Stimulated activated CD4-positive, alpha-beta T cell treated with anti-CD3 and anti-CD28 coated beads, Interleukin-4, amount 100 ng/mL, for 1 hour (primary cell): ENCODE measurements around the gene PLEKHG4B.
"Not testable (repeated sequence)": the region's sequence is repeated elsewhere in the genome, so short reads cannot be mapped to it uniquely, and the experiment has no call there.

Experiments used
- DNase-seq: peaks from one replicate; pipeline ENCODE4 v3.0.0-alpha.2; 2020

The PLEKHG4B gene, protein sequence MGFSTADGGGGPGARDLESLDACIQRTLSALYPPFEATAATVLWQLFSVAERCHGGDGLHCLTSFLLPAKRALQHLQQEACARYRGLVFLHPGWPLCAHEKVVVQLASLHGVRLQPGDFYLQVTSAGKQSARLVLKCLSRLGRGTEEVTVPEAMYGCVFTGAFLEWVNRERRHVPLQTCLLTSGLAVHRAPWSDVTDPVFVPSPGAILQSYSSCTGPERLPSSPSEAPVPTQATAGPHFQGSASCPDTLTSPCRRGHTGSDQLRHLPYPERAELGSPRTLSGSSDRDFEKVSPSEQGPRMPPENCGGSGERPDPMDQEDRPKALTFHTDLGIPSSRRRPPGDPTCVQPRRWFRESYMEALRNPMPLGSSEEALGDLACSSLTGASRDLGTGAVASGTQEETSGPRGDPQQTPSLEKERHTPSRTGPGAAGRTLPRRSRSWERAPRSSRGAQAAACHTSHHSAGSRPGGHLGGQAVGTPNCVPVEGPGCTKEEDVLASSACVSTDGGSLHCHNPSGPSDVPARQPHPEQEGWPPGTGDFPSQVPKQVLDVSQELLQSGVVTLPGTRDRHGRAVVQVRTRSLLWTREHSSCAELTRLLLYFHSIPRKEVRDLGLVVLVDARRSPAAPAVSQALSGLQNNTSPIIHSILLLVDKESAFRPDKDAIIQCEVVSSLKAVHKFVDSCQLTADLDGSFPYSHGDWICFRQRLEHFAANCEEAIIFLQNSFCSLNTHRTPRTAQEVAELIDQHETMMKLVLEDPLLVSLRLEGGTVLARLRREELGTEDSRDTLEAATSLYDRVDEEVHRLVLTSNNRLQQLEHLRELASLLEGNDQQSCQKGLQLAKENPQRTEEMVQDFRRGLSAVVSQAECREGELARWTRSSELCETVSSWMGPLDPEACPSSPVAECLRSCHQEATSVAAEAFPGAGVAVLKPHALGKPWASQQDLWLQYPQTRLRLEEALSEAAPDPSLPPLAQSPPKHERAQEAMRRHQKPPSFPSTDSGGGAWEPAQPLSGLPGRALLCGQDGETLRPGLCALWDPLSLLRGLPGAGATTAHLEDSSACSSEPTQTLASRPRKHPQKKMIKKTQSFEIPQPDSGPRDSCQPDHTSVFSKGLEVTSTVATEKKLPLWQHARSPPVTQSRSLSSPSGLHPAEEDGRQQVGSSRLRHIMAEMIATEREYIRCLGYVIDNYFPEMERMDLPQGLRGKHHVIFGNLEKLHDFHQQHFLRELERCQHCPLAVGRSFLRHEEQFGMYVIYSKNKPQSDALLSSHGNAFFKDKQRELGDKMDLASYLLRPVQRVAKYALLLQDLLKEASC (N-terminal part only)

DNA sequence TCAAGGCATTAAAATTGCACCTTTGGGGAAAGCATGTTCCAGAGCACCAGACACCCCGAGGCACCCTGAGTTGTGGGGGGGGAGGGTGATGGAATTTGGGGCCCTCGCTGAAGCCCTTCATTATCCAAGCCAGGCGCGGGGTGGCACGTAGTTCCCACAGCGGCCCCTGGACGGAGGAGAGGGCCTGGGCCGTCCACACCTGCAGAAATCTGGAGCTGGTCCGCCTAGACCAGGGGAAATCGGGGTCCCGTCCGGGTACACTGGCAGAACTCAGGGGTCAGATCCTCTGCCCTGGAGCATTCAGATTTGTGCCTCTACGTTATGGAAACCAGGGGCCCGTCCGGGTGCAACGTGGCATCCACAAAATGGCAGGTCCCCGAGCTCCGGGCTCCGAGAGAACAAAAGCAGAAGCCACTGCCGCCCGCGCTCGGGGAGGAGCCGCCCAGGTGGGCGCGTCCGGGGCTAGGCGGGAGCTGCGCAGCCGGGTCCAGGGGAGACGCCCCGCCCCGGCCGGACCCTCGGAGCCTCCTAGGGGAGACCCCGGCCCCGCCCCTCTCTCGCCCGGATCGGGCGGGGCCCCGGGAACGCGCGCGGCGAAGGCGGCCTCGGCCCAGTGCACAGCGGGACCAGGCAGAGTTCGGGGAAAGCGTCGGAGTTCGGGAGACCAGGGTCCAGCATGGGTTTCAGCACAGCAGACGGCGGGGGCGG, at the start of gene PLEKHG4B:
TSS of gene PLEKHG4B (plus strand) at position 613 of the 708 bp plus-strand sequence. CDS start at position 677, 64 bp downstream.
- DNase-seq = no peak

- no peak for DNase-seq
Observed at GRCh38 chr5:42250-42649, 49.7 kb upstream of the PLEKHG4B start.

DNA sequence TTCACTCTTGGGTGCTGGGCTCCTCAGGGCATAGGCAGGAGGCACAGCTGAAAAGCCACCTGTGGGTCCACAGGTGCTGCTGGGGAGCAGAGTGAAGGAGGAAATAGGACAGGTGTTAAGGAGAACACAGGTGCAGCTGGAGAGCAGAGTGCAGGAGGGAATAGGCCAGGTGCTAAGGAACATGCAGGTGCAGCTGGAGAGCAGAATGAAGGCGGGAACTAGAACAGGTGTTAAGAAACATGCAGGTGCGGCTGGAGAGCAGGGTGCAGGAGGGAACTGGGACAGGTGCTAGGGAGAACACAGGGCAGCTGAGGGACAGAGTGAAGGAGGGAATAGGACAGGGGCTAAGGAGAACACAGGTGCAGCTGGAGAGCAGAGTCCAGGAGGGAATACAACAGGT, 43.8 kb upstream of the PLEKHG4B start:
- no peak for DNase-seq

DNA sequence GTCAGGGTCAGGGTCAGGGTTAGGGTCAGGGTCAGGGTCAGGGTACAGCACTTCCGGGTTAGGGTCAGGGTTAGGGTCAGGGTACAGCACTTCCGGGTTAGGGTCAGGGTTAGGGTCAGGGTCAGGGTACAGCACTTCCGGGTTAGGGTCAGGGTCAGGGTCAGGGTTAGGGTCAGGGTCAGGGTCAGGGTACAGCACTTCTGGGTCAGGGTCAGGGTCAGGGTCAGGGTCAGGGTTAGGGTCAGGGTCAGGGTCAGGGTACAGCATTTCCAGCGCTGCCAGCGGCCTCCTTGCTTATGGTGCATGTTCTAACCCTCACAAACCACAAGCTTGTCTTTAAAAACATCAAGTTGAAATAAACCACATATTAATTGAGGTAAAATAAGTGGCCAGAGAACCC, 42.4 kb upstream of the PLEKHG4B start:
- DNase-seq = not testable (repeated sequence)

DNA sequence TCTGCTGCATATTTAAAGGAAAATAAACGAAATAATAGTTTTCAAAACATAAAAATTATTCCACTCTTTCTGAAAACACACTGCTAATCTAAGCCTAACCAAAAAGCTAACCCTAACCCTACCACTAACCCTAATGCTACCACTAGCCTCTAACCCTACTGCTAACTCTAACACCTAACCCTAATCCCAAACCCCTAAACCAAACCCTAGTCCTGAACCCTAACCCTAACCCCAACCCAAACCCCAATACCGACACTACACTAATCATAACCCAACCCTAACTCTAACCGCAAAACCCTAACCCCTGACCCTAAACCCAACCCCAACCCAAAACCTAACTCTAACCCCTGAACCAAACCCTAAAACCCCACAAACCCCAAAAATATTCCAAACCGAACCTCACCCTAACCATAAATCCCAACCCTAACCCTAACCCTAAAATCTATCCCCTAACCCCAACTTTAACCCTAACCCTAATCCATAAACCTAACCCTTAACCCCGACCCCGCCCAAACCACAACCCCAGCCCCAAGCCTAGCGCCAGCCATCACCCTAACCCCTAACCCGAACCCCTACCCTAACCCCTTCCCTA, 41.9 kb upstream of the PLEKHG4B start:
- no peak for DNase-seq

DNA sequence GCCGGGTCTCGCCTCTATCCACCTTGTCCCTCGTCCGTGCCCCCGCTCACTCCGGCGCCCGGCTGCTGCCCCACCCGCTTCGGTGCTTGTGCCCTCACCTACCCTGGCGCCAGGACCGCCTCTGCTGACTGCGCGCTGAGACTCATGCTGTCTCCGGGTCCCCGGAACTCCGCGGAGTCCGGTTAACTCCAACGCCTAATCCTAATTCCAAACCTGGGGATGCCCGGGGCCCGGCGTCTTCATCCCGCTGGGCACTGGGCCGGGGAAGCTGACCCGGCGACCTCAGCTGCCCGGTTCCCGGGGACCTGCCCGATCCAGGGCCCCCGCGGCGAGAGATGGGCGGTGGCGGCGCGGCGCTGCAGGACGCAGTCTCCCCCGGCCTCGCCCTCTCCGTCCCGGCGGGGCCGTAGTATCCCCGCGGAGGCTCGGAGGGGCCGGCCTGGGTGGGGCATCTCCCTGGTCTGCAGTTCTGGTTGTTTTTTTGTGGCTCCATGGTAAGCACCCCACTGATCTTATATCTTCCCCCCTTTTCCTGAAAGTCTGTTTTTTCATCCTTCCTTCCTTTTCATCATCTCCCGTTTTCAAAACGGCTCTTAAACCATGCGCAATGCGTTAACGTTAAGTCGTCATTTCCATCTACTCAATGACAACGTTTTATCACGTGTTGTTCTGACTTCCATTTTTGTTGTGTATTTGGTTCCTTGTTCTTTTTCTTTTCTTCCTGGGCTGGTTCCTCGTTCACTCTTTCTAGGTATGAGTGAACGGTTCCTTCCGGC, 41.1 kb upstream of the PLEKHG4B start:
- no peak for DNase-seq

GRCh38 chr5:51500-51823, 40.5 kb upstream of the PLEKHG4B start:
- DNase-seq = no peak

GRCh38 chr5:53381-54174, 38.4 kb upstream of the PLEKHG4B start:
- peak; percentile 44 for DNase-seq

- no peak for DNase-seq
Observed at GRCh38 chr5:54175-54730, 37.7 kb upstream of the PLEKHG4B start.

- DNase-seq = no peak
Observed at GRCh38 chr5:54876-55569, 36.9 kb upstream of the PLEKHG4B start.

DNA sequence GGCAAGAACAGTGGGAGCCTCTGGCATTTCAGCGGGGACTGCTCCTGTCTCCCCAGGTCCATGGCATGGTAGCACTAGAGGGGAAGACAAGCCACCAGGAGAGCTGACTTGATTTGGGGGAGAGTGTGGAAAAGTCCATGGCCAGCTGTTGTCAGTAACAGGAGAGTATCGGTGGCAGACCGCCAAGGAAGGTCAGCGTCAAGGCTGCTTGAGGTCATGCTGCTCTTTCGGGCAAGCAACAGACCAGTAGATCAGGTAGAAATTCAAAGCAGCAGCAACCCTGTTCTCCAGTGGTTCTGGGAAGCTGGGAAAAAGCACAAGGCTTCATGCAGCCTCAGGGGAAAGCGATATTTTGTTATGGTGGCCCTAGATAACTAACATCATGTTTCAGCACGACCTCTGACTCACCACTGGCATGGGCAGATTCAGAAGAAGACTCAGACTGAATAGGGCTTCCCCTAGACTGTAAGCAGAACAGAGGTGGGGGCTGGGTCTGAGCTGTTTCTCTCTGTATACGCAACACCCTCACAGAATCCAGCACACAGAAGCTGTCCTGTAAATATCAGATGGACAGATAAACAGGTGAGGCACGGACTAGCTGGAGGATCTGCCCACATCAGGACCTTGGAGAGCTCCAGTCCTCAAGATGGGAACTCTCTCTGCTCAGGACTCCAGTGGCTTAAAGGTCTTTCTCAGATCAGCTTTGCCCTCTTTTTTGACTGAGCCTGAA, 35.2 kb upstream of the PLEKHG4B start:
- DNase-seq = no peak

DNA sequence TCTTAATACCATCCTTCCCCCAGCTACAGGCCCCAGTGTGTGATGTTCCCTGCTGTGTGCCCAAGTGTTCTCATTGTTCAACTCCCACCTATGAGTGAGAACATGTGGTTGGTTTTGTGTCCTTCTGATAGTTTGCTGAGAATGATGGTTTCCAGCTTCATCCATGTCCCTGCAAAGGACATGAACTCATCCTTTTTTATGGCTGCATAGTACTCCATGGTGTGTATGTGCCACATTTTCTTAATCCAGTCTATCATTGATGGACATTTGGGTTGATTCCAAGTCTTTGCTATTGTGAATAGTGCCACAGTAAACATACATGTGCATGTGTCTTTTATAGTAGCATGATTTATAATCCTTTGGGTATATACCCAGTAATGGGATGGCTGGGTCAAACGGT, 31.7 kb upstream of the PLEKHG4B start:
- not testable (repeated sequence) for DNase-seq

DNA sequence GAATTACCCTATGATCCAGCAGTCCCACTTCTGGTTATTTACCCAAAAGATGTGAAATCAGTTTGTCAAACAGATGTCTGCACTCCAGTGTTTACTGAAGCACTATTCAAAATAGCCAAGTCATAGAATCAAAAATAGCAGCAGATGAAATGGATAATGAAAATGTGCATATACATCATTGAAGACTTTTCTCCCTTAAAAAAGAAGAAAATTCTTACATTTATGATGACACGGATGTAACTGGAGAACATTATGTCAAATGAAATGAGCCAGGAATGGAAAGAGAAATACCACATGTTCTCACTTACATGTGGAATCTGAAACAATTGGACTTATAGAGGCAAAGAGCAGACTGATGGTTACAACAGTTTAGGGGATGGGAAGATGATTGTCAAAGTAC, 21.5 kb upstream of the PLEKHG4B start:
- DNase-seq = no peak

DNA sequence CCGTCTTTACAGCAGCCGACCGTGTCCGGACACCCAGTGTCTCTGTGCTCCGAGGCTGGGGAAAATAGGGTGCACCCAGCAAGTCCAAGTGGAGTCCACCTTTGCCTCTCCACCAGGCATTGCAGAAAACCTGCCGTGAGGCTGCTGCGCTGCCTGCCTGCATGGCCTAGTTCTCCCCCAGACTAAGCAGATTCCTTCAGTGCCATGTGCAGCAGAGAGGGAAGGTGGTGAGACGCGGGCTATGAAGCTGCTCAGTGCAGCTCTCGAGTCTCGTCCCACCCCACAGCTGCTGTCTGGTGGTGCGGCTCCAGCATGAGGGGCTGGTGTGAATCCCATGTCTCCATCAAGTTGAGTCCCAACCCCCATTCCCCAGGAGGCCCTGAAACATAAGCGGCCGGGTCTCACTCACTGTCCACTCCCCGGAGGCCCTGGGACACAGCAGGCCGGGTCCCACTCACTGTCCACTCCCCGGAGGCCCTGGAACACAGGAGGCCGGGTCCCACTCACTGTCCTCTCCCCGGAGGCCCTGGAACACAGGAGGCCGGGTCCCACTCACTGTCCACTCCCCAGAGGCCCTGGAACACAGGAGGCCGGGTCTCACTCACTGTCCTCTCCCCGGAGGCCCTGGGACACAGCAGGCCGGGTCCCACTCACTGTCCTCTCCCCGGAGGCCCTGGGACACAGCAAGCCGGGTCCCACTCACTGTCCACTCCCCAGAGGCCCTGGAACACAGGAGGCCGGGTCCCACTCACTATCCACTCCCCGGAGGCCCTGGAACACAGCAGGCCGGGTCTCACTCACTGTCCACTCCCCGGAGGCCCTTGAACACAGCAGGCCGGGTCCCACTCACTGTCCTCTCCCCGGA, 19.4 kb upstream of the PLEKHG4B start:
- DNase-seq = not testable (repeated sequence)

DNA sequence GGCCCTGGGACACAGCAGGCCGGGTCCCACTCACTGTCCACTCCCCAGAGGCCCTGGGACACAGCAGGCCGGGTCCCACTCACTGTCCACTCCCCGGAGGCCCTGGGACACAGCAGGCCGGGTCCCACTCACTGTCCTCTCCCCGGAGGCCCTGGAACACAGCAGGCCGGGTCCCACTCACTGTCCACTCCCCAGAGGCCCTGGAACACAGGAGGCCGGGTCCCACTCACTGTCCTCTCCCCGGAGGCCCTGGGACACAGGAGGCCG, 18.9 kb upstream of the PLEKHG4B start:
- DNase-seq = not testable (repeated sequence)

DNA sequence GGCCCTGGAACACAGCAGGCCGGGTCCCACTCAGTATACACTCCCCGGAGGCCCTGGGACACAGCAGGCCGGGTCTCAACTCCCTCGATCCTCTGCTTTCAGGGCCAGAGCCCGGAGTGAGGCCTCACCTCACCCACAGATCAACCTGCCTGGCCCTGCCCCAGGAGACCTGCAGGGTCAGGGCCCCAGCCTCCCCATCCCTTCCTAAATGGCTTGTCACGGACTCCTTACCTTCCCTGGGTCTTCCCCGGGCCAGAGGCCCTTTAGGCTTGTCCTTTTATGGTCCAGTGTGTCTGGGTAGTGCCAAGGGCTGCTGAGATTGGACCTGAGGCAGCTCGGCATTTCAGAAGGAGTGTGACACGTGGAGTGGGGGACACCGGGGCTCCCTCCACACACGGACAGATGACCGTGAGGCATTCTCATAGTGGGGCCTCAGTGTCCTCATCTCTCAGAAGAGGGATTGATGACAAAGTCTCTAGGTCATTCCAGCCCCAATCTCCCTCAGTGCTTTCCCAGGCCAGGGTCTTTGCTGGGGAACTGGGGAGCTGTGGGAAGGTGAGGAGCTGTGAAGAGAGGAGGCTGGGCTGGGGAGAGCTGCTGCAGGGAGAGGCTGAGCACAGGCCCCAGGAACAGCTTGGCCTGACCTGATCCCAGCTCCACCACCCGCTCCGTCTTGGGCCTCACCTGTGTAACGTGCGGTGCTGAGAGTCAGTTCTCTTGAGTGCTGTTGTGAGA, 18.0 kb upstream of the PLEKHG4B start:
- no peak for DNase-seq

DNA sequence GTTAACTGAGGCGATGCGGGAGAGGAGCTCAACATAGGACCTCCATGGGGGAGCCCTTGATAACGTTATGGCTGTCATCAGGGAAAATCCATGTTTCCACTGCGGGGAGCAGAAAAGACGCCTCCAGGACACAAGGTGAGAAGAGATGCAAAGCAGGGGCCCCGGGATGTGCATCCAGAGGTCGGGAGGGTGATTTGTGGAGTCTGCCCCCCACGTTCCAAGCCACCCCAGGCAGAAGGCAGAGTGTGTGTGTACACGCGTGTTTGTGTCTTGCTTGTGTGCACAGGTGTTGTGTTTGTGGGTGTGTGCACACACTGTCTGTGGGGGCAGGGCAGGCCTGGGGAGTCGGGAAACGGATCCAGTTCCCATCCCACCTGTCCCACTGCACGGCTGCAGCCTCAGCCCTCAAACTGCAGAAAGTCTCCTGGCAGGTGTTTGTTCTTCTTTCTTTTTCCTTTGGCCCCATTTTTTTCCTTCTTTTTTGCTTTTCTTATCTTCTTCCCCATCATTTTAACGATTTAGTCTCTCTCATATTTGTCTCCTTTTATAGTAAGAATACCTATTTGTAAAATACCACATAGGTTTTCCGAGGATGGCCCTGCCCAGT, 17.4 kb upstream of the PLEKHG4B start:
- no peak for DNase-seq
